OCI-LY1 (cell line): ENCODE results near the gene CCDC127.

Experiments
- H2AFZ ChIP-seq: fragments of 200-600 bp; sonication (generic), shearing (Covaris generic); 2 replicates; pipeline ENCODE4 v1.6.0; 2014; ENCODE audit warnings: antibody characterized with exemption, mild to moderate bottlenecking, low read length
- H3F3A ChIP-seq: fragments of 200-600 bp; sonication (generic), shearing (Covaris generic); 2 replicates; pipeline ENCODE4 v1.6.0; 2014; ENCODE audit warnings: mild to moderate bottlenecking, antibody characterized with exemption, low read length, moderate library complexity; ENCODE audit not compliant: insufficient read depth
- H3K27ac ChIP-seq: fragments of 200-600 bp; sonication (generic); 2 replicates; pipeline ENCODE4 v1.5.1; 2014; ENCODE audit warnings: low read length, mixed run types, mild to moderate bottlenecking, low read depth; ENCODE audit not compliant: poor library complexity, severe bottlenecking
- H3K27me3 ChIP-seq: fragments of 200-600 bp; sonication (generic); 2 replicates; pipeline ENCODE4 v1.6.0; 2014; ENCODE audit warnings: antibody characterized with exemption, mild to moderate bottlenecking, low read length, moderate library complexity; ENCODE audit not compliant: insufficient read depth
- H3K36me3 ChIP-seq: fragments of 200-600 bp; sonication (generic); 2 replicates; pipeline ENCODE4 v1.6.1; 2014; ENCODE audit warnings: mild to moderate bottlenecking, antibody characterized with exemption, low read length, moderate library complexity, mixed read lengths; ENCODE audit not compliant: insufficient read depth
- H3K4me1 ChIP-seq: fragments of 200-600 bp; sonication (generic); 2 replicates; pipeline ENCODE4 v1.5.1; 2014; ENCODE audit warnings: mild to moderate bottlenecking, low read length, moderate library complexity; ENCODE audit not compliant: insufficient read depth, severe bottlenecking
- H3K4me2 ChIP-seq: fragments of 200-600 bp; sonication (generic), shearing (Covaris generic); 2 replicates; pipeline ENCODE4 v1.6.1; 2014; ENCODE audit warnings: low read length
- H3K4me3 ChIP-seq: fragments of 200-600 bp; sonication (generic); 2 replicates; pipeline ENCODE4 v1.5.1; 2014; ENCODE audit warnings: low read length, low read depth, mild to moderate bottlenecking, mixed read lengths; ENCODE audit not compliant: poor library complexity, severe bottlenecking
- H3K79me2 ChIP-seq: fragments of 200-600 bp; shearing (Covaris generic); 2 replicates; pipeline ENCODE4 v1.6.1; 2016; ENCODE audit warnings: mixed run types, low read length, mixed read lengths; ENCODE audit not compliant: insufficient read depth
- H3K9ac ChIP-seq: fragments of 200-600 bp; sonication (generic), shearing (Covaris generic); 2 replicates; pipeline ENCODE4 v1.6.1; 2014; ENCODE audit warnings: mild to moderate bottlenecking, low read length, mixed read lengths
- H3K9me2 ChIP-seq: fragments of 200-600 bp; sonication (generic), shearing (Covaris generic); 2 replicates; pipeline ENCODE4 v1.6.1; 2014; ENCODE audit warnings: low read depth, mild to moderate bottlenecking, low read length, mixed read lengths
- H3K9me3 ChIP-seq: fragments of 200-600 bp; shearing (Covaris generic); 2 replicates; pipeline ENCODE4 v1.6.1; 2014; ENCODE audit warnings: low read length, mixed read lengths
- H4K20me1 ChIP-seq: fragments of 200-600 bp; sonication (generic), shearing (Covaris generic); 2 replicates; pipeline ENCODE4 v1.6.0; 2016; ENCODE audit warnings: mild to moderate bottlenecking, low read length; ENCODE audit not compliant: insufficient read depth
- EZH2 ChIP-seq: fragments of 200-600 bp; sonication (generic), shearing (Covaris generic); IDR thresholded peaks from 2 replicates; pipeline ENCODE4 v1.8.0; 2017; ENCODE audit warnings: borderline replicate concordance, mixed run types, mild to moderate bottlenecking, antibody characterized with exemption, low read length, moderate library complexity, mixed read lengths
- TF ChIP-seq, protein P1 (sequence below): fragments of 200-600 bp; sonication (generic), shearing (Covaris generic); IDR thresholded peaks from 2 replicates; pipeline ENCODE4 v1.5.1; 2017; ENCODE audit warnings: mild to moderate bottlenecking, antibody characterized with exemption, low read length, moderate library complexity, mixed read lengths

Gene CCDC127

GRCh38 chr5:196350-196749 lies 21.6 kb downstream of the CCDC127 start:
- Histone ChIP-seq H3K27ac (no peak overlapping the region), H3K9me3 (no peaks in the 10 kb centered on the region), H3F3A (no peaks in the 10 kb centered on the region), H3K4me2 (no peak overlapping the region), H3K9me2 (no peaks in the 10 kb centered on the region), H4K20me1 (no peaks in the 10 kb centered on the region), H2AFZ (no peak overlapping the region), H3K9ac (no peak overlapping the region), H3K79me2 (no peaks in the 10 kb centered on the region), H3K36me3 (0 out of 2 replicates have a peak, but pooled peaks cover 4% of the 10 kb centered on the region), H3K4me3 (no peak overlapping the region), H3K27me3 (no peaks in the 10 kb centered on the region), H3K4me1 (peaks cover 40% of the 10 kb centered on the region)
- TF ChIP-seq, protein P1, sequence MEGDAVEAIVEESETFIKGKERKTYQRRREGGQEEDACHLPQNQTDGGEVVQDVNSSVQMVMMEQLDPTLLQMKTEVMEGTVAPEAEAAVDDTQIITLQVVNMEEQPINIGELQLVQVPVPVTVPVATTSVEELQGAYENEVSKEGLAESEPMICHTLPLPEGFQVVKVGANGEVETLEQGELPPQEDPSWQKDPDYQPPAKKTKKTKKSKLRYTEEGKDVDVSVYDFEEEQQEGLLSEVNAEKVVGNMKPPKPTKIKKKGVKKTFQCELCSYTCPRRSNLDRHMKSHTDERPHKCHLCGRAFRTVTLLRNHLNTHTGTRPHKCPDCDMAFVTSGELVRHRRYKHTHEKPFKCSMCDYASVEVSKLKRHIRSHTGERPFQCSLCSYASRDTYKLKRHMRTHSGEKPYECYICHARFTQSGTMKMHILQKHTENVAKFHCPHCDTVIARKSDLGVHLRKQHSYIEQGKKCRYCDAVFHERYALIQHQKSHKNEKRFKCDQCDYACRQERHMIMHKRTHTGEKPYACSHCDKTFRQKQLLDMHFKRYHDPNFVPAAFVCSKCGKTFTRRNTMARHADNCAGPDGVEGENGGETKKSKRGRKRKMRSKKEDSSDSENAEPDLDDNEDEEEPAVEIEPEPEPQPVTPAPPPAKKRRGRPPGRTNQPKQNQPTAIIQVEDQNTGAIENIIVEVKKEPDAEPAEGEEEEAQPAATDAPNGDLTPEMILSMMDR = no peak
- TF ChIP-seq EZH2 = no peak

GRCh38 chr5:195401-196160 lies 22.4 kb downstream of the CCDC127 start:
- Histone ChIP-seq H3K4me1 (peaks cover 40% of the 10 kb centered on the region), H3K9ac (no peak overlapping the region; the same call in 1 of the 2 replicates), H4K20me1 (no peaks in the 10 kb centered on the region), H3F3A (no peaks in the 10 kb centered on the region), H2AFZ (no peak overlapping the region), H3K4me2 (peak overlapping the region; percentile 34; the same call in 1 of the 2 replicates), H3K9me3 (no peaks in the 10 kb centered on the region), H3K4me3 (no peak overlapping the region), H3K27ac (peak overlapping the region; percentile 50), H3K36me3 (0 out of 2 replicates have a peak, but pooled peaks cover 4% of the 10 kb centered on the region), H3K9me2 (no peaks in the 10 kb centered on the region), H3K79me2 (no peaks in the 10 kb centered on the region), H3K27me3 (no peaks in the 10 kb centered on the region)
- TF ChIP-seq, protein P1 = peak; percentile 43; the same call in 1 of the 2 replicates
- no peak for TF ChIP-seq EZH2

DNA sequence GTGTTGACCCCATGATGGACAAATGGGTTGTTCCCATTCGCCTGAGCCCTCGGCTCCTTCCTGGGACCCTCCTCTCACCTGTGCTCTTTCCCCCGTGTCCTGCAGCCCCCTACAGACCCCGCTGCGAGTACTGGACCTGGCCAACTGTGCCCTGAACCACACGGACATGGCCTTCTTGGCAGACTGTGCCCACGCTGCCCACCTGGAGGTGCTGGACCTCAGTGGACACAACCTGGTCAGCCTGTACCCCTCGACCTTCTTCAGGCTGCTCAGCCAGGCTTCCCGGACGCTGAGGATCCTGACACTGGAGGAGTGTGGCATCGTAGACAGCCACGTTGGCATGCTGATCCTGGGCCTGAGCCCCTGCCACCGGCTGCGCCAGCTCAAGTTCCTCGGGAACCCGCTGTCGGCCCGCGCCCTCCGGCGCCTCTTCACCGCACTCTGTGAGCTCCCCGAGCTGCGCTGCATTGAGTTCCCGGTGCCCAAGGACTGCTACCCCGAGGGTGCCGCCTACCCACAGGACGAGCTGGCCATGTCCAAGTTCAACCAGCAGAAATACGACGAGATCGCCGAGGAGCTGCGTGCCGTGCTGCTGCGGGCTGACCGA lies 23.2 kb downstream of the CCDC127 start:
- TF ChIP-seq EZH2 = no peak
- TF ChIP-seq, protein P1 = no peak

More for the DNA sequence above, 23.2 kb downstream of the CCDC127 start:
- Histone ChIP-seq H3K9me2 (no peaks in the 10 kb centered on the region), H3K79me2 (no peaks in the 10 kb centered on the region), H3K9me3 (no peaks in the 10 kb centered on the region), H3K4me1 (peaks cover 46% of the 10 kb centered on the region), H3K27me3 (no peaks in the 10 kb centered on the region), H3F3A (no peaks in the 10 kb centered on the region), H3K4me3 (no peak overlapping the region), H3K4me2 (no peak overlapping the region), H3K36me3 (0 out of 2 replicates have a peak, but pooled peaks cover 4% of the 10 kb centered on the region), H3K27ac (peak overlapping the region; percentile 50), H2AFZ (no peak overlapping the region), H3K9ac (no peak overlapping the region), H4K20me1 (no peaks in the 10 kb centered on the region)
